Peyer's patch (tissue), 4 donors: Measurements from ENCODE around the gene NMUR1.
A peak's percentile ranks its signal among the peaks of the same experiment; 100 is the strongest.

Source experiments
- CTCF ChIP-seq, 6 experiments: fragments of 450-650 bp in 4 of 6; fragments of 200-600 bp in 2 of 6; sonication (generic) in 1 of 6; IDR thresholded peaks; one replicate each; pipeline ENCODE4 v1.5.1; 2017 to 2019; ENCODE audit warnings: antibody characterized with exemption in 6 of 6, mild to moderate bottlenecking in 3 of 6, moderate library complexity in 1 of 6
- POLR2A ChIP-seq, 2 donors: fragments of 450-650 bp; IDR thresholded peaks; one replicate each; pipeline ENCODE4 v1.5.1; 2017; ENCODE audit warnings: antibody characterized with exemption in 2 of 2, mild to moderate bottlenecking in 2 of 2, moderate library complexity in 2 of 2

GRCh38 chr2:231557571-231558217 lies 27.4 kb upstream of the NMUR1 start:
- TF ChIP-seq CTCF (IDR thresholded peaks at IDR 0.05) (peak; percentile 20 to 89 (median 64)), POLR2A (IDR thresholded peaks at IDR 0.05) (no peak)
